Liver (tissue), 9 donors: ENCODE measurements around the gene SMOC2. TPM values are rescaled to one million over a fixed set of nuclear protein-coding genes. Genes with fewer than 3 reads are reported as not detected.

Experiments
- DNase-seq: peaks from one replicate; pipeline ENCODE4 v3.0.0-alpha.2; 2017; ENCODE audit warnings: low spot score
- H3K27ac ChIP-seq, 2 donors: one replicate each; pipeline ENCODE4 v1.7.0; 2013; ENCODE audit warnings: inconsistent platforms in 2 of 2, low read length in 2 of 2, control low read depth in 1 of 2, low read depth in 1 of 2, mild to moderate bottlenecking in 1 of 2
- H3K27me3 ChIP-seq, 4 donors: one replicate each; pipeline versions ENCODE4 v1.6.1 to v1.7.0; 2013; ENCODE audit warnings: low read length in 3 of 4, inconsistent platforms in 1 of 4, mild to moderate bottlenecking in 1 of 4, moderate library complexity in 1 of 4; ENCODE audit not compliant: control insufficient read depth in 4 of 4, insufficient read depth in 4 of 4
- H3K36me3 ChIP-seq, 4 donors: one replicate each; pipeline versions ENCODE4 v1.6.1 to v1.7.0; 2013; ENCODE audit warnings: low read length in 3 of 4, mild to moderate bottlenecking in 3 of 4, low read depth in 1 of 4, moderate library complexity in 1 of 4; ENCODE audit not compliant: control insufficient read depth in 4 of 4, insufficient read depth in 3 of 4
- H3K4me1 ChIP-seq, 4 donors: one replicate each; pipeline versions ENCODE4 v1.6.1 to v1.7.0; 2013; ENCODE audit warnings: low read length in 3 of 4, mild to moderate bottlenecking in 3 of 4, moderate library complexity in 1 of 4; ENCODE audit not compliant: control insufficient read depth in 4 of 4, insufficient read depth in 4 of 4
- H3K4me3 ChIP-seq, 3 donors: one replicate each; pipeline versions ENCODE4 v1.6.1 to v1.7.0; 2013; ENCODE audit warnings: low read length in 3 of 3, control low read depth in 1 of 3, low read depth in 1 of 3, mild to moderate bottlenecking in 1 of 3
- H3K9ac ChIP-seq, 2 donors: one replicate each; pipeline ENCODE4 v1.7.0; 2013; ENCODE audit warnings: low read length in 2 of 2, mild to moderate bottlenecking in 2 of 2, moderate library complexity in 2 of 2, control low read depth in 1 of 2, low read depth in 1 of 2
- H3K9me3 ChIP-seq, 4 donors: one replicate each; pipeline versions ENCODE4 v1.6.1 to v1.7.0; 2013; ENCODE audit warnings: low read length in 3 of 4; ENCODE audit not compliant: control insufficient read depth in 4 of 4
- ATF3 ChIP-seq: IDR thresholded peaks from 2 replicates; pipeline ENCODE4 v1.6.1; 2016; ENCODE audit warnings: antibody characterized with exemption
- EGR1 ChIP-seq, 2 donors: IDR thresholded peaks; 2 replicates each; pipeline ENCODE4 v1.6.1; 2016 to 2018; ENCODE audit warnings: antibody characterized with exemption in 2 of 2, low read depth in 2 of 2
- FOXA1 ChIP-seq: IDR thresholded peaks from 2 replicates; pipeline ENCODE4 v1.6.1; 2016; ENCODE audit warnings: antibody characterized with exemption
- FOXA2 ChIP-seq: IDR thresholded peaks from 2 replicates; pipeline ENCODE4 v1.6.1; 2016; ENCODE audit warnings: antibody characterized with exemption
- GABPA ChIP-seq, 2 donors: IDR thresholded peaks in 1 of 2; conservative IDR thresholded peaks in 1 of 2; 2 replicates each; pipeline ENCODE4 v1.6.1; 2016; ENCODE audit warnings: antibody characterized with exemption in 2 of 2, mild to moderate bottlenecking in 1 of 2, moderate library complexity in 1 of 2
- HNF4A ChIP-seq, 2 donors: conservative IDR thresholded peaks; 2 replicates each; pipeline ENCODE4 v1.6.1; 2016; ENCODE audit warnings: antibody characterized with exemption in 2 of 2, mild to moderate bottlenecking in 2 of 2
- HNF4G ChIP-seq: IDR thresholded peaks from 2 replicates; pipeline ENCODE4 v1.6.1; 2016; ENCODE audit warnings: antibody characterized with exemption
- JUND ChIP-seq, 2 donors: IDR thresholded peaks; 2 replicates each; pipeline ENCODE4 v1.6.1; 2016; ENCODE audit warnings: antibody characterized with exemption in 2 of 2
- MAX ChIP-seq: IDR thresholded peaks from 2 replicates; pipeline ENCODE4 v1.6.1; 2016; ENCODE audit warnings: antibody characterized with exemption
- NR2F2 ChIP-seq: IDR thresholded peaks from 2 replicates; pipeline ENCODE4 v1.6.1; 2016; ENCODE audit warnings: antibody characterized with exemption
- RAD21 ChIP-seq, 2 donors: IDR thresholded peaks; 2 replicates each; pipeline ENCODE4 v1.6.1; 2016; ENCODE audit warnings: antibody characterized with exemption in 2 of 2, mild to moderate bottlenecking in 2 of 2
- REST ChIP-seq: IDR thresholded peaks from 2 replicates; pipeline ENCODE4 v1.6.1; 2016; ENCODE audit warnings: antibody characterized with exemption, mild to moderate bottlenecking
- RXRA ChIP-seq, 2 donors: IDR thresholded peaks; 2 replicates each; pipeline ENCODE4 v1.6.1; 2017 to 2018; ENCODE audit warnings: antibody characterized with exemption in 2 of 2, mild to moderate bottlenecking in 1 of 2
- SP1 ChIP-seq: IDR thresholded peaks from 2 replicates; pipeline ENCODE4 v1.6.1; 2018; ENCODE audit warnings: antibody characterized with exemption, mild to moderate bottlenecking
- TAF1 ChIP-seq: conservative IDR thresholded peaks from 2 replicates; pipeline ENCODE4 v1.6.1; 2016; ENCODE audit warnings: antibody characterized with exemption, mild to moderate bottlenecking
- YY1 ChIP-seq: IDR thresholded peaks from 2 replicates; pipeline ENCODE4 v1.6.1; 2016; ENCODE audit warnings: antibody characterized with exemption, mild to moderate bottlenecking
- WGBS: extraction: QIAGEN DNeasy Blood & Tissue Kit; methylation state at CpG from one replicate; pipeline ENCODE4 v1.1.7; 2013; 5-methylcytosine and 5-hydroxymethylcytosine counted together
- polyA plus RNA-seq, 2 donors: library from polyadenylated mRNA; stranded (reverse) in 1 of 2; unstranded in 1 of 2; fragments of 200-250 nt in 1 of 2; fragments of >200 nt in 1 of 2; fragmentation: Nextera tagmentation in 1 of 2; extraction: Ambion mirVana in 1 of 2; gene quantifications; one replicate each; pipeline versions ENCODE4 v1.2.1 to v1.2.3, GENCODE V29; 2013 to 2015
- total RNA-seq, 2 donors: library from RNA; depleted of rRNA; stranded (reverse); fragments of >200 nt; gene quantifications; one replicate each; pipeline ENCODE4 v1.2.3, GENCODE V29; 2014
- TF ChIP-seq, protein P1 (sequence below): IDR thresholded peaks from 2 replicates; pipeline ENCODE4 v1.6.1; 2016; ENCODE audit warnings: antibody characterized with exemption
- TF ChIP-seq, protein P2 (sequence below): fragments of 150-350 bp; IDR thresholded peaks from 2 replicates; pipeline ENCODE4 v1.5.1; 2017; ENCODE audit warnings: improper control_type of control experiment, low read depth, low read length; ENCODE audit not compliant: missing input control
- donor health status: healthy.
- donor health status: healthy.
- donor health status: healthy.
- donor health status: healthy.
- donor health status: healthy.

SMOC2 gene
- total and polyA plus RNA-seq, 4 donors: 0.23 to 1.9 (median 1.1) TPM

- no peak for DNase-seq
- H3K27ac ChIP-seq: no peak overlapping the region
- H3K4me1 ChIP-seq: no peaks in the 10 kb centered on the region
- H3K27me3 ChIP-seq: peaks cover 0 to 6% (median 3%) of the 10 kb centered on the region in 4 donors
- TF ChIP-seq REST (no peak), JUND (IDR thresholded peaks at IDR 0.05) (no peak), HNF4G (no peak), SP1 (no peak), ATF3 (no peak), GABPA (IDR thresholded peaks at IDR 0.05 in 1 of 2, conservative IDR thresholded peaks at IDR 0.05 in 1 of 2) (no peak), YY1 (no peak), RAD21 (IDR thresholded peaks at IDR 0.05) (no peak), FOXA1 (no peak), HNF4A (conservative IDR thresholded peaks at IDR 0.05) (no peak), MAX (no peak), RXRA (IDR thresholded peaks at IDR 0.05) (no peak), NR2F2 (no peak), EGR1 (IDR thresholded peaks at IDR 0.05; ENCODE audit: low read depth in 2 of 2) (no peak), TAF1 (no peak)
- TF ChIP-seq, protein P1, sequence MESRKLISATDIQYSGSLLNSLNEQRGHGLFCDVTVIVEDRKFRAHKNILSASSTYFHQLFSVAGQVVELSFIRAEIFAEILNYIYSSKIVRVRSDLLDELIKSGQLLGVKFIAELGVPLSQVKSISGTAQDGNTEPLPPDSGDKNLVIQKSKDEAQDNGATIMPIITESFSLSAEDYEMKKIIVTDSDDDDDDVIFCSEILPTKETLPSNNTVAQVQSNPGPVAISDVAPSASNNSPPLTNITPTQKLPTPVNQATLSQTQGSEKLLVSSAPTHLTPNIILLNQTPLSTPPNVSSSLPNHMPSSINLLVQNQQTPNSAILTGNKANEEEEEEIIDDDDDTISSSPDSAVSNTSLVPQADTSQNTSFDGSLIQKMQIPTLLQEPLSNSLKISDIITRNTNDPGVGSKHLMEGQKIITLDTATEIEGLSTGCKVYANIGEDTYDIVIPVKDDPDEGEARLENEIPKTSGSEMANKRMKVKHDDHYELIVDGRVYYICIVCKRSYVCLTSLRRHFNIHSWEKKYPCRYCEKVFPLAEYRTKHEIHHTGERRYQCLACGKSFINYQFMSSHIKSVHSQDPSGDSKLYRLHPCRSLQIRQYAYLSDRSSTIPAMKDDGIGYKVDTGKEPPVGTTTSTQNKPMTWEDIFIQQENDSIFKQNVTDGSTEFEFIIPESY: no peak
- H3K36me3 ChIP-seq: no peaks in the 10 kb centered on the region
- H3K9ac ChIP-seq: no peak overlapping the region
- no peak overlapping the region for H3K4me3 ChIP-seq
- H3K9me3 ChIP-seq: no peaks in the 10 kb centered on the region
- WGBS: 96% methylated on average over 3 of the region's 3 CpGs
Observed at GRCh38 chr6:168504366-168504765, 63.4 kb downstream of the SMOC2 start.

- H3K9me3 ChIP-seq: no peaks in the 10 kb centered on the region
- H3K4me3 ChIP-seq: no peak overlapping the region
- no peaks in the 10 kb centered on the region for H3K4me1 ChIP-seq
- peaks cover 0 to 6% (median 3%) of the 10 kb centered on the region in 4 donors for H3K27me3 ChIP-seq
- H3K36me3 ChIP-seq: no peaks in the 10 kb centered on the region
- no peak for DNase-seq
- H3K9ac ChIP-seq: no peak overlapping the region
- H3K27ac ChIP-seq: no peak overlapping the region
- 61% methylated on average over 5 of the region's 5 CpGs for WGBS
- no peak for TF ChIP-seq YY1
- TF ChIP-seq JUND (IDR thresholded peaks at IDR 0.05): no peak
- TF ChIP-seq FOXA2: no peak
- TF ChIP-seq REST: no peak
- no peak for TF ChIP-seq FOXA1
- TF ChIP-seq EGR1 (IDR thresholded peaks at IDR 0.05; ENCODE audit: low read depth in 2 of 2): no peak
- TF ChIP-seq, protein P2, sequence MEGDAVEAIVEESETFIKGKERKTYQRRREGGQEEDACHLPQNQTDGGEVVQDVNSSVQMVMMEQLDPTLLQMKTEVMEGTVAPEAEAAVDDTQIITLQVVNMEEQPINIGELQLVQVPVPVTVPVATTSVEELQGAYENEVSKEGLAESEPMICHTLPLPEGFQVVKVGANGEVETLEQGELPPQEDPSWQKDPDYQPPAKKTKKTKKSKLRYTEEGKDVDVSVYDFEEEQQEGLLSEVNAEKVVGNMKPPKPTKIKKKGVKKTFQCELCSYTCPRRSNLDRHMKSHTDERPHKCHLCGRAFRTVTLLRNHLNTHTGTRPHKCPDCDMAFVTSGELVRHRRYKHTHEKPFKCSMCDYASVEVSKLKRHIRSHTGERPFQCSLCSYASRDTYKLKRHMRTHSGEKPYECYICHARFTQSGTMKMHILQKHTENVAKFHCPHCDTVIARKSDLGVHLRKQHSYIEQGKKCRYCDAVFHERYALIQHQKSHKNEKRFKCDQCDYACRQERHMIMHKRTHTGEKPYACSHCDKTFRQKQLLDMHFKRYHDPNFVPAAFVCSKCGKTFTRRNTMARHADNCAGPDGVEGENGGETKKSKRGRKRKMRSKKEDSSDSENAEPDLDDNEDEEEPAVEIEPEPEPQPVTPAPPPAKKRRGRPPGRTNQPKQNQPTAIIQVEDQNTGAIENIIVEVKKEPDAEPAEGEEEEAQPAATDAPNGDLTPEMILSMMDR: no peak
- TF ChIP-seq NR2F2: no peak
- no peak for TF ChIP-seq RAD21 (IDR thresholded peaks at IDR 0.05)
- TF ChIP-seq MAX: no peak
Observed at GRCh38 chr6:168506460-168506859, 65.5 kb downstream of the SMOC2 start.
